Activated naive CD4-positive, alpha-beta T cell treated with anti-CD3 and anti-CD28 coated beads, Interleukin-2, amount 50 U/mL, for 16 hours (primary cell): ENCODE measurements around the gene IFNLR1.
"Not testable (repeated sequence)": the region's sequence is repeated elsewhere in the genome, so short reads cannot be mapped to it uniquely, and the experiment has no call there.

ENCODE experiments used
- DNase-seq: peaks from one replicate; pipeline ENCODE4 v3.0.0-alpha.2; 2020

Gene IFNLR1

GRCh38 chr1:24186993-24187790, at the start of gene IFNLR1:
IFNLR1 (minus strand) TSS chr1:24187289; CDS start chr1:24187248, 41 bp downstream.
- DNase-seq = peak; percentile 78

- DNase-seq = peak; percentile 20
Measured at GRCh38 chr1:24235921-24236788, 49.1 kb upstream of the IFNLR1 start.

GRCh38 chr1:24233684-24234600, 46.9 kb upstream of the IFNLR1 start:
- DNase-seq = no peak

GRCh38 chr1:24231701-24232100, 44.6 kb upstream of the IFNLR1 start:
- no peak for DNase-seq

GRCh38 chr1:24228311-24228710, 41.2 kb upstream of the IFNLR1 start:
- DNase-seq = no peak

- no peak for DNase-seq
Measured at GRCh38 chr1:24226749-24227148, 39.7 kb upstream of the IFNLR1 start.

- no peak for DNase-seq
Measured at GRCh38 chr1:24224761-24225160, 37.7 kb upstream of the IFNLR1 start.

GRCh38 chr1:24224086-24224485, 37.0 kb upstream of the IFNLR1 start:
- no peak for DNase-seq

GRCh38 chr1:24222793-24223192, 35.7 kb upstream of the IFNLR1 start:
- DNase-seq = no peak

GRCh38 chr1:24222008-24222605, 35.0 kb upstream of the IFNLR1 start:
- no peak for DNase-seq

- no peak for DNase-seq
Measured at GRCh38 chr1:24221246-24221645, 34.2 kb upstream of the IFNLR1 start.

- no peak for DNase-seq
Measured at GRCh38 chr1:24216276-24217074, 29.4 kb upstream of the IFNLR1 start.

- DNase-seq = no peak
Measured at GRCh38 chr1:24215226-24215814, 28.2 kb upstream of the IFNLR1 start.

GRCh38 chr1:24212376-24212775, 25.3 kb upstream of the IFNLR1 start:
- DNase-seq = no peak

- DNase-seq = no peak
Measured at GRCh38 chr1:24210195-24210627, 23.1 kb upstream of the IFNLR1 start.

GRCh38 chr1:24209097-24209496, 22.0 kb upstream of the IFNLR1 start:
- no peak for DNase-seq

- no peak for DNase-seq
Measured at GRCh38 chr1:24207709-24208108, 20.6 kb upstream of the IFNLR1 start.

- DNase-seq = not testable (repeated sequence)
Measured at GRCh38 chr1:24207395-24207687, 20.3 kb upstream of the IFNLR1 start.

- DNase-seq = no peak
Measured at GRCh38 chr1:24206516-24207394, 19.7 kb upstream of the IFNLR1 start.

- no peak for DNase-seq
Measured at GRCh38 chr1:24206083-24206464, 19.0 kb upstream of the IFNLR1 start.
